Effector memory CD4-positive, alpha-beta T cell (primary cell): ENCODE results near the gene ROCK1.
"Not testable (repeated sequence)": the region's sequence is repeated elsewhere in the genome, so short reads cannot be mapped to it uniquely, and the experiment has no call there.

Experiments used
- DNase-seq, 3 donors: peaks; one replicate each; pipeline ENCODE4 v3.0.0-alpha.2; 2020
- H3K27ac ChIP-seq: 2 replicates; pipeline ENCODE4 v1.7.0; 2013; ENCODE audit warnings: mild to moderate bottlenecking, low read length, moderate library complexity; ENCODE audit not compliant: insufficient read depth, poor library complexity, severe bottlenecking
- H3K27me3 ChIP-seq: replicated peaks from 2 replicates; pipeline ENCODE4 v1.7.0; 2013; ENCODE audit warnings: mild to moderate bottlenecking, low read length; ENCODE audit not compliant: insufficient read depth, control insufficient read depth, poor library complexity, severe bottlenecking
- H3K36me3 ChIP-seq: 2 replicates; pipeline ENCODE4 v1.7.0; 2013; ENCODE audit warnings: mild to moderate bottlenecking, low read length, moderate library complexity; ENCODE audit not compliant: control insufficient read depth, insufficient read depth
- H3K4me1 ChIP-seq: 2 replicates; pipeline ENCODE4 v1.7.0; 2013; ENCODE audit warnings: low read length, mild to moderate bottlenecking; ENCODE audit not compliant: control insufficient read depth, insufficient read depth, poor library complexity, severe bottlenecking
- H3K4me3 ChIP-seq: 2 replicates; pipeline ENCODE4 v1.7.0; 2013; ENCODE audit warnings: low read length, low read depth, mild to moderate bottlenecking; ENCODE audit not compliant: insufficient read depth, poor library complexity, severe bottlenecking
- H3K9me3 ChIP-seq: 2 replicates; pipeline ENCODE4 v1.7.0; 2013; ENCODE audit warnings: mild to moderate bottlenecking, low read length, moderate library complexity; ENCODE audit not compliant: control insufficient read depth

Gene ROCK1

GRCh38 chr18:21018257-21018656 is 93.4 kb downstream of the ROCK1 start:
- peaks cover 26% of the 10 kb centered on the region for H3K36me3 ChIP-seq
- not testable (repeated sequence) for H3K9me3 ChIP-seq, H3K27ac ChIP-seq, H3K27me3 ChIP-seq, H3K4me3 ChIP-seq, DNase-seq, H3K4me1 ChIP-seq

- H3K4me3 ChIP-seq: no peak overlapping the region
- DNase-seq: no peak
- no peaks in the 10 kb centered on the region for H3K4me1 ChIP-seq
- H3K36me3 ChIP-seq: peaks cover 47% of the 10 kb centered on the region
- no peaks in the 10 kb centered on the region for H3K27me3 ChIP-seq
- no peaks in the 10 kb centered on the region for H3K9me3 ChIP-seq
- no peak overlapping the region for H3K27ac ChIP-seq
Observed at GRCh38 chr18:21012308-21012707, 99.3 kb downstream of the ROCK1 start.

DNA sequence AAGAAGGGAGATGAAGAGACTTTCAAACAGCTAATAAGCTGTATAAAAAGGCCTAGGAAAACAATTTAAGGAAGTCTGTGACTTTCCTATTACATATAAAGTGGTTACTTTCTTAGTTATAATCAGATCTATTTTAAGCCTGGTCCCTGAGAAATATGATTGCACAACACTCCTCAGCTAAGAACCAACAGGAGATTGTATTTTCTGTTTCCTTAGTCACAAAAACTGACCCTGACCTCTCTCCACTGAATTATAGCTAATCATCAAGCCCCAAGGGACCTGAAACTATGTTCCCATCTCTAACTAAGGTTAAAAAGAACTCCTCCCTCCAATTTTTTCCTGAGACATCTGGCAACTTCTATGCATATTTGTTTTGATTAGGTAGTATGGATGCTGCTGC is 106.9 kb downstream of the ROCK1 start:
- Histone ChIP-seq H3K27me3 (no peaks in the 10 kb centered on the region), H3K27ac (no peak overlapping the region), H3K4me1 (no peaks in the 10 kb centered on the region), H3K36me3 (peaks cover 31% of the 10 kb centered on the region), H3K4me3 (no peak overlapping the region), H3K9me3 (no peaks in the 10 kb centered on the region)
- no peak for DNase-seq

GRCh38 chr18:21000667-21001066 is 110.9 kb downstream of the ROCK1 start:
- Histone ChIP-seq H3K9me3 (no peaks in the 10 kb centered on the region), H3K27me3 (no peaks in the 10 kb centered on the region), H3K4me1 (no peaks in the 10 kb centered on the region), H3K36me3 (peaks cover 28% of the 10 kb centered on the region), H3K27ac (no peak overlapping the region), H3K4me3 (no peak overlapping the region)
- DNase-seq: no peak

GRCh38 chr18:20997371-20997770 is 114.2 kb downstream of the ROCK1 start:
- H3K27ac ChIP-seq: no peak overlapping the region
- DNase-seq: no peak

GRCh38 chr18:20996418-20996817 is 115.2 kb downstream of the ROCK1 start:
- DNase-seq: no peak
- Histone ChIP-seq H3K36me3 (peaks cover 35% of the 10 kb centered on the region), H3K4me1 (no peaks in the 10 kb centered on the region), H3K27ac (no peak overlapping the region), H3K9me3 (no peaks in the 10 kb centered on the region), H3K27me3 (no peaks in the 10 kb centered on the region), H3K4me3 (no peak overlapping the region)

More at GRCh38 chr18:20997371-20997770, 114.2 kb downstream of the ROCK1 start:
- no peak overlapping the region for H3K4me3 ChIP-seq
- H3K9me3 ChIP-seq: no peaks in the 10 kb centered on the region
- H3K36me3 ChIP-seq: peaks cover 29% of the 10 kb centered on the region
- H3K4me1 ChIP-seq: no peaks in the 10 kb centered on the region
- H3K27me3 ChIP-seq: no peaks in the 10 kb centered on the region

GRCh38 chr18:20988726-20989125 is 122.9 kb downstream of the ROCK1 start:
- H3K4me1 ChIP-seq: no peaks in the 10 kb centered on the region
- peaks cover 72% of the 10 kb centered on the region for H3K36me3 ChIP-seq
- H3K4me3 ChIP-seq: no peak overlapping the region
- DNase-seq: no peak
- H3K27me3 ChIP-seq: no peaks in the 10 kb centered on the region
- no peak overlapping the region for H3K27ac ChIP-seq
- no peaks in the 10 kb centered on the region for H3K9me3 ChIP-seq

DNA sequence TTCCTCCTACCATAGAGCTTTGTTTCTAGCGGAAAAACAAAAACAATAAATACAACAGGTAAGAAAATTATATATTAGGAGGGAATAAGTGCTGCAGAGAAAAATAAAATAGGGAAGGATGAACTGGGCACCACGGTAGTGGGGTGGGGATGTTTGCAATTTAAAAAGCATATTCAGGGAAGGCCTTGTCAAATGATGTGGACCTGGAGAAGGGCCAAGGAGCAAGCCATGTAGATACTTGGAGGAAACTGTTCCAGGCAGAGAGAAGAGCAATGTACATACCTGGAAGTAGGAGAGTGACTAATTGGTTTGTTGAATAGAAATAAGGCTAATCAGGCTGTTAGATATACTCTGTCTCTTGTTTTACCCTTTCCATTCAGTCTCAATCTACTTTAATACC is 136.5 kb downstream of the ROCK1 start:
- DNase-seq: no peak
- Histone ChIP-seq H3K36me3 (peaks cover 45% of the 10 kb centered on the region), H3K9me3 (no peaks in the 10 kb centered on the region), H3K4me1 (no peaks in the 10 kb centered on the region), H3K27me3 (no peaks in the 10 kb centered on the region), H3K27ac (no peak overlapping the region), H3K4me3 (no peak overlapping the region)

GRCh38 chr18:20971886-20972267 is 139.7 kb downstream of the ROCK1 start:
- no peaks in the 10 kb centered on the region for H3K9me3 ChIP-seq
- H3K36me3 ChIP-seq: peaks cover 53% of the 10 kb centered on the region
- H3K4me3 ChIP-seq: no peak overlapping the region
- H3K4me1 ChIP-seq: no peaks in the 10 kb centered on the region
- no peak overlapping the region for H3K27ac ChIP-seq
- no peaks in the 10 kb centered on the region for H3K27me3 ChIP-seq
- no peak for DNase-seq

DNA sequence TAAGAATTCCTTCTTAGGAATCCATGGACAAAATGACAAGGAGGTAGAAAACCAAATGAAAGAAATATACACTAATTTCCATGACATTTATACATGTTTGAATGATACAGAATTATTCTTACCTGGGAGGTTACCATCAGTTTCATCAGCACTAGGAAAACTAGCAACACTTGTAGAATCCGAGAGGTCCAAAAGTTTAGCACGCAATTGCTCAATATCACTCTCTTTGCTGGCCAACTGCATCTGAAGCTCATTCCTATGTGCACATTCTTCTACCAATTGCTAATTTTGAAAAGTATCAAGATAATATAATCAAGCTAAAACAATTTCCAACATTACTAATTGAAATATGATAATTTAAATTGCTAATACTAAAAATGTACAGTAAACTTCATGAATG is 144.8 kb downstream of the ROCK1 start:
- no peaks in the 10 kb centered on the region for H3K9me3 ChIP-seq
- no peak overlapping the region for H3K4me3 ChIP-seq
- no peaks in the 10 kb centered on the region for H3K27me3 ChIP-seq
- no peaks in the 10 kb centered on the region for H3K4me1 ChIP-seq
- no peak overlapping the region for H3K27ac ChIP-seq
- no peak for DNase-seq
- H3K36me3 ChIP-seq: peaks cover 45% of the 10 kb centered on the region

DNA sequence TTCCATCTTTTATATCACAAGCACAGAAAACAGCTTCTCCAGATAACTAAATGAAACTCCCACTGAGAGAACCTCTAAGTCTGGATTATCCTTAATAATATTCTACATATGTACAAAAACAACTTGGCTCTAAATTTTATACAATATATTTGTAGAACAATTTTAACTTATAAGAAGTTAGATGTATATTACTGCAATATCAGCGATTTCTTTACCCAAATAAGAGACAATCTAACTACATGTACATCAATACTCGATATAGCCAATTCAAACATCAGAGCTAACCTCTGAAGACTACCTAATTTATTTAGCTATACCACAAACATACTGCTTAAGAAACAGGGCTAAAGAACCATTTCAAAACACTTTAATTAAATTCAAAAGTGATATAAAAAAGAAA is 148.6 kb downstream of the ROCK1 start:
- H3K36me3 ChIP-seq: peaks cover 33% of the 10 kb centered on the region
- H3K27ac ChIP-seq: no peak overlapping the region
- H3K4me3 ChIP-seq: no peak overlapping the region
- no peaks in the 10 kb centered on the region for H3K9me3 ChIP-seq
- no peaks in the 10 kb centered on the region for H3K27me3 ChIP-seq
- no peaks in the 10 kb centered on the region for H3K4me1 ChIP-seq
- DNase-seq: no peak
